ENCODE data around the gene CUL2.
"Not testable (repeated sequence)": the region's sequence is repeated elsewhere in the genome, so short reads cannot be mapped to it uniquely, and the experiment has no call there.

Gene CUL2

GRCh38 chr10:34974364-34975065, 115.6 kb downstream of the CUL2 start:
- not testable (repeated sequence) for DNase-seq

- not testable (repeated sequence) for DNase-seq
Observed at GRCh38 chr10:34973757-34974156, 116.4 kb downstream of the CUL2 start.

GRCh38 chr10:34973121-34973520, 117.0 kb downstream of the CUL2 start:
- not testable (repeated sequence) for DNase-seq

- not testable (repeated sequence) for DNase-seq
Observed at GRCh38 chr10:34972591-34972990, 117.5 kb downstream of the CUL2 start.

GRCh38 chr10:34971606-34972334, 118.4 kb downstream of the CUL2 start:
- DNase-seq, result not testable (repeated sequence)

- DNase-seq, result no peak
Observed at GRCh38 chr10:34969171-34969570, 121.0 kb downstream of the CUL2 start.

- DNase-seq, result no peak
Observed at GRCh38 chr10:34967335-34967880, 122.7 kb downstream of the CUL2 start.

- no peak for DNase-seq
Observed at GRCh38 chr10:34966451-34966850, 123.7 kb downstream of the CUL2 start.

- no peak for DNase-seq
Observed at GRCh38 chr10:34966040-34966439, 124.1 kb downstream of the CUL2 start.

- DNase-seq, result no peak
Observed at GRCh38 chr10:34964166-34964800, 125.9 kb downstream of the CUL2 start.

GRCh38 chr10:34962866-34963265, 127.3 kb downstream of the CUL2 start:
- DNase-seq, result no peak

GRCh38 chr10:34960983-34961382, 129.2 kb downstream of the CUL2 start:
- no peak for DNase-seq

GRCh38 chr10:34959786-34960185, 130.4 kb downstream of the CUL2 start:
- DNase-seq, result no peak

- no peak for DNase-seq
Observed at GRCh38 chr10:34959321-34959720, 130.8 kb downstream of the CUL2 start.

All from bone marrow (tissue), 2 donors.